ENCODE measurements around the gene PCCB. TPM values are rescaled to one million over a fixed set of nuclear protein-coding genes. Genes with fewer than 3 reads are reported as not detected.
"Not testable (repeated sequence)": the region's sequence is repeated elsewhere in the genome, so short reads cannot be mapped to it uniquely, and the experiment has no call there.

PCCB gene
- 44.5 and 47.5 TPM in 2 replicates for total RNA-seq

GRCh38 chr3:136250059-136250902, at the start of gene PCCB:
PCCB (plus strand) TSS chr3:136250340; CDS start chr3:136250376, 36 bp downstream.
- peaks cover 17% of the 10 kb centered on the region for H3K4me1 Mint-ChIP-seq (ENCODE audit: low read depth)
- H3K9me3 Mint-ChIP-seq = no peaks in the 10 kb centered on the region
- DNase-seq (ENCODE audit: low spot score) = peak; percentile 89
- H3K27ac Mint-ChIP-seq = peak within 1 kb of the TSS; percentile 90
- intact Hi-C loops (cut with micrococcal nuclease) = loop anchor here (1.0 to 2.0 kb wide), 4 partner anchors 54 to 569 kb away; partner anchors contain the start of genes MSL2, SLC35G2 and STAG1
- H3K27me3 Mint-ChIP-seq (ENCODE audit: low read depth) = no peaks in the 10 kb centered on the region
- no peaks in the 10 kb centered on the region for H3K36me3 Mint-ChIP-seq (ENCODE audit: low read depth)
- H3K4me3 Mint-ChIP-seq (ENCODE audit: low read depth) = peak within 1 kb of the TSS; percentile 88

- intact Hi-C loops (cut with micrococcal nuclease) = no loop called here
- Mint-ChIP-seq H3K27me3 (ENCODE audit: low read depth) (peaks cover 41% of the 10 kb centered on the region), H3K4me3 (ENCODE audit: low read depth) (no peak overlapping the region), H3K27ac (no peak overlapping the region), H3K36me3 (ENCODE audit: low read depth) (no peaks in the 10 kb centered on the region), H3K9me3 (no peaks in the 10 kb centered on the region), H3K4me1 (ENCODE audit: low read depth) (no peaks in the 10 kb centered on the region)
- DNase-seq (ENCODE audit: low spot score) = no peak
Observed at GRCh38 chr3:136207489-136208115, 42.5 kb upstream of the PCCB start.

- intact Hi-C loops (cut with micrococcal nuclease) = no loop called here
- DNase-seq (ENCODE audit: low spot score) = no peak
- Mint-ChIP-seq H3K27ac (no peak overlapping the region), H3K4me1 (ENCODE audit: low read depth) (no peaks in the 10 kb centered on the region), H3K9me3 (no peaks in the 10 kb centered on the region), H3K36me3 (ENCODE audit: low read depth) (no peaks in the 10 kb centered on the region), H3K27me3 (ENCODE audit: low read depth) (peaks cover 41% of the 10 kb centered on the region), H3K4me3 (ENCODE audit: low read depth) (no peak overlapping the region)
Observed at GRCh38 chr3:136209921-136210320, 40.2 kb upstream of the PCCB start.

- no peaks in the 10 kb centered on the region for H3K36me3 Mint-ChIP-seq (ENCODE audit: low read depth)
- H3K4me3 Mint-ChIP-seq (ENCODE audit: low read depth) = no peak overlapping the region
Observed at GRCh38 chr3:136211547-136211946, 38.6 kb upstream of the PCCB start.

GRCh38 chr3:136222746-136223145, 27.4 kb upstream of the PCCB start:
- DNase-seq (ENCODE audit: low spot score); H3K36me3 Mint-ChIP-seq (ENCODE audit: low read depth); H3K4me1 Mint-ChIP-seq (ENCODE audit: low read depth); H3K9me3 Mint-ChIP-seq; H3K27ac Mint-ChIP-seq; intact Hi-C loops (cut with micrococcal nuclease); H3K4me3 Mint-ChIP-seq (ENCODE audit: low read depth): not testable (repeated sequence)
- H3K27me3 Mint-ChIP-seq (ENCODE audit: low read depth) = peaks cover 18% of the 10 kb centered on the region

More at GRCh38 chr3:136211547-136211946, 38.6 kb upstream of the PCCB start:
- H3K9me3 Mint-ChIP-seq = no peaks in the 10 kb centered on the region
- no peak overlapping the region for H3K27ac Mint-ChIP-seq
- DNase-seq (ENCODE audit: low spot score) = no peak
- H3K4me1 Mint-ChIP-seq (ENCODE audit: low read depth) = no peaks in the 10 kb centered on the region
- intact Hi-C loops (cut with micrococcal nuclease) = no loop called here
- peaks cover 31% of the 10 kb centered on the region for H3K27me3 Mint-ChIP-seq (ENCODE audit: low read depth)

- Mint-ChIP-seq H3K4me3 (ENCODE audit: low read depth) (no peak overlapping the region), H3K27ac (no peak overlapping the region), H3K36me3 (ENCODE audit: low read depth) (no peaks in the 10 kb centered on the region), H3K9me3 (no peaks in the 10 kb centered on the region), H3K4me1 (ENCODE audit: low read depth) (no peaks in the 10 kb centered on the region), H3K27me3 (ENCODE audit: low read depth) (peaks cover 7% of the 10 kb centered on the region)
- intact Hi-C loops (cut with micrococcal nuclease) = no loop called here
- no peak for DNase-seq (ENCODE audit: low spot score)
Observed at GRCh38 chr3:136232413-136232812, 17.7 kb upstream of the PCCB start.

GRCh38 chr3:136235545-136235944, 14.6 kb upstream of the PCCB start:
- DNase-seq (ENCODE audit: low spot score) = no peak
- Mint-ChIP-seq H3K36me3 (ENCODE audit: low read depth) (no peaks in the 10 kb centered on the region), H3K9me3 (no peaks in the 10 kb centered on the region), H3K27me3 (ENCODE audit: low read depth) (peaks cover 19% of the 10 kb centered on the region), H3K27ac (no peak overlapping the region), H3K4me3 (ENCODE audit: low read depth) (no peak overlapping the region), H3K4me1 (ENCODE audit: low read depth) (no peaks in the 10 kb centered on the region)
- intact Hi-C loops (cut with micrococcal nuclease) = no loop called here

GRCh38 chr3:136236109-136236508, 14.0 kb upstream of the PCCB start:
- intact Hi-C loops (cut with micrococcal nuclease) = no loop called here
- no peak overlapping the region for H3K4me3 Mint-ChIP-seq (ENCODE audit: low read depth)

GRCh38 chr3:136237103-136237502, 13.0 kb upstream of the PCCB start:
- intact Hi-C loops (cut with micrococcal nuclease) = no loop called here
- Mint-ChIP-seq H3K27ac (no peak overlapping the region), H3K9me3 (no peaks in the 10 kb centered on the region), H3K4me3 (ENCODE audit: low read depth) (no peak overlapping the region), H3K27me3 (ENCODE audit: low read depth) (peaks cover 29% of the 10 kb centered on the region), H3K36me3 (ENCODE audit: low read depth) (no peaks in the 10 kb centered on the region), H3K4me1 (ENCODE audit: low read depth) (no peaks in the 10 kb centered on the region)
- DNase-seq (ENCODE audit: low spot score) = no peak

More at GRCh38 chr3:136236109-136236508, 14.0 kb upstream of the PCCB start:
- Mint-ChIP-seq H3K9me3 (no peaks in the 10 kb centered on the region), H3K27ac (no peak overlapping the region), H3K27me3 (ENCODE audit: low read depth) (peaks cover 22% of the 10 kb centered on the region), H3K36me3 (ENCODE audit: low read depth) (no peaks in the 10 kb centered on the region), H3K4me1 (ENCODE audit: low read depth) (no peaks in the 10 kb centered on the region)
- DNase-seq (ENCODE audit: low spot score) = no peak

- DNase-seq (ENCODE audit: low spot score) = no peak
- no peaks in the 10 kb centered on the region for H3K36me3 Mint-ChIP-seq (ENCODE audit: low read depth)
Observed at GRCh38 chr3:136237961-136238649, 12.0 kb upstream of the PCCB start.

GRCh38 chr3:136239094-136239493, 11.0 kb upstream of the PCCB start:
- Mint-ChIP-seq H3K27ac (no peak overlapping the region), H3K36me3 (ENCODE audit: low read depth) (no peaks in the 10 kb centered on the region), H3K27me3 (ENCODE audit: low read depth) (peaks cover 27% of the 10 kb centered on the region), H3K4me1 (ENCODE audit: low read depth) (no peaks in the 10 kb centered on the region), H3K4me3 (ENCODE audit: low read depth) (no peak overlapping the region), H3K9me3 (no peaks in the 10 kb centered on the region)
- DNase-seq (ENCODE audit: low spot score) = no peak
- intact Hi-C loops (cut with micrococcal nuclease) = no loop called here

More at GRCh38 chr3:136237961-136238649, 12.0 kb upstream of the PCCB start:
- H3K27ac Mint-ChIP-seq = no peak overlapping the region
- H3K4me3 Mint-ChIP-seq (ENCODE audit: low read depth) = no peak overlapping the region
- intact Hi-C loops (cut with micrococcal nuclease) = no loop called here
- no peaks in the 10 kb centered on the region for H3K9me3 Mint-ChIP-seq
- peaks cover 29% of the 10 kb centered on the region for H3K27me3 Mint-ChIP-seq (ENCODE audit: low read depth)
- no peaks in the 10 kb centered on the region for H3K4me1 Mint-ChIP-seq (ENCODE audit: low read depth)

GRCh38 chr3:136245691-136246090, 4.4 kb upstream of the PCCB start:
- Mint-ChIP-seq H3K4me3 (ENCODE audit: low read depth) (no peak overlapping the region), H3K27ac (no peak overlapping the region), H3K36me3 (ENCODE audit: low read depth) (no peaks in the 10 kb centered on the region), H3K9me3 (no peaks in the 10 kb centered on the region), H3K27me3 (ENCODE audit: low read depth) (peaks cover 11% of the 10 kb centered on the region), H3K4me1 (ENCODE audit: low read depth) (peaks cover 5% of the 10 kb centered on the region)
- DNase-seq (ENCODE audit: low spot score) = no peak
- intact Hi-C loops (cut with micrococcal nuclease) = no loop called here

- no peaks in the 10 kb centered on the region for H3K36me3 Mint-ChIP-seq (ENCODE audit: low read depth)
- H3K27ac Mint-ChIP-seq = no peak overlapping the region
- no peak for DNase-seq (ENCODE audit: low spot score)
- peaks cover 17% of the 10 kb centered on the region for H3K4me1 Mint-ChIP-seq (ENCODE audit: low read depth)
- H3K9me3 Mint-ChIP-seq = no peaks in the 10 kb centered on the region
- H3K27me3 Mint-ChIP-seq (ENCODE audit: low read depth) = peaks cover 2% of the 10 kb centered on the region
- intact Hi-C loops (cut with micrococcal nuclease) = no loop called here
- H3K4me3 Mint-ChIP-seq (ENCODE audit: low read depth) = no peak overlapping the region
Observed at GRCh38 chr3:136247436-136247835, 2.7 kb upstream of the PCCB start.
